Breast epithelium (tissue), 3 donors: Measurements from ENCODE around the gene LRRFIP2.

Experiments
- POLR2A ChIP-seq: fragments of 450-650 bp; IDR thresholded peaks from one replicate; pipeline ENCODE4 v1.6.1; 2016; ENCODE audit warnings: antibody characterized with exemption, mild to moderate bottlenecking, moderate library complexity
- POLR2AphosphoS5 ChIP-seq, 3 donors: sonication (generic); formaldehyde crosslinking; IDR thresholded peaks; one replicate each; pipeline ENCODE4 v1.6.1; 2017; ENCODE audit warnings: antibody characterized with exemption in 3 of 3
- TF ChIP-seq, protein P1 (sequence below), 3 donors: fragments of 450-650 bp; IDR thresholded peaks; one replicate each; pipeline ENCODE4 v1.5.1; 2016 to 2017; ENCODE audit warnings: antibody characterized with exemption in 3 of 3, mild to moderate bottlenecking in 3 of 3, moderate library complexity in 3 of 3

DNA sequence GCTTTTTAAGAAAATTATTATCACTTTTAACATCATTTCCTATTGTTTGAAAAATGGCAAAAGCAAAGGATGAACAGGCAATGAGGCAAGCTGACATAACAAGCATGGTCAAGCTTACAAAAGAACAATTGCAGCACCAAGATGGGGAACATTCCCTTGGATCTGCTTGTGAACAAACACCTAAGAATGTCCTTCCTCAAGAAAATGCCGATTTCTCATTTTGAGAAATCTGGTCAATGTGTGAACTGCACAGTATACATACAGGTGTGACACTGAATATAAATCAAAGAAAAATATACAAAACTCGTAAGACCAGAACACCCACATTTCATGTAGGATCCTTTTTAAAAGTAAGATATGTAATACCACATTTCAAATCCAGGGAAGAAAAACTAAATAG, 58.9 kb downstream of the LRRFIP2 start:
- TF ChIP-seq, protein P1, sequence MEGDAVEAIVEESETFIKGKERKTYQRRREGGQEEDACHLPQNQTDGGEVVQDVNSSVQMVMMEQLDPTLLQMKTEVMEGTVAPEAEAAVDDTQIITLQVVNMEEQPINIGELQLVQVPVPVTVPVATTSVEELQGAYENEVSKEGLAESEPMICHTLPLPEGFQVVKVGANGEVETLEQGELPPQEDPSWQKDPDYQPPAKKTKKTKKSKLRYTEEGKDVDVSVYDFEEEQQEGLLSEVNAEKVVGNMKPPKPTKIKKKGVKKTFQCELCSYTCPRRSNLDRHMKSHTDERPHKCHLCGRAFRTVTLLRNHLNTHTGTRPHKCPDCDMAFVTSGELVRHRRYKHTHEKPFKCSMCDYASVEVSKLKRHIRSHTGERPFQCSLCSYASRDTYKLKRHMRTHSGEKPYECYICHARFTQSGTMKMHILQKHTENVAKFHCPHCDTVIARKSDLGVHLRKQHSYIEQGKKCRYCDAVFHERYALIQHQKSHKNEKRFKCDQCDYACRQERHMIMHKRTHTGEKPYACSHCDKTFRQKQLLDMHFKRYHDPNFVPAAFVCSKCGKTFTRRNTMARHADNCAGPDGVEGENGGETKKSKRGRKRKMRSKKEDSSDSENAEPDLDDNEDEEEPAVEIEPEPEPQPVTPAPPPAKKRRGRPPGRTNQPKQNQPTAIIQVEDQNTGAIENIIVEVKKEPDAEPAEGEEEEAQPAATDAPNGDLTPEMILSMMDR (IDR thresholded peaks at IDR 0.05): no peak
- TF ChIP-seq POLR2AphosphoS5 (IDR thresholded peaks at IDR 0.05) (no peak), POLR2A (no peak)
